ENCODE data around the gene ZDHHC13.

ZDHHC13 gene

DNA sequence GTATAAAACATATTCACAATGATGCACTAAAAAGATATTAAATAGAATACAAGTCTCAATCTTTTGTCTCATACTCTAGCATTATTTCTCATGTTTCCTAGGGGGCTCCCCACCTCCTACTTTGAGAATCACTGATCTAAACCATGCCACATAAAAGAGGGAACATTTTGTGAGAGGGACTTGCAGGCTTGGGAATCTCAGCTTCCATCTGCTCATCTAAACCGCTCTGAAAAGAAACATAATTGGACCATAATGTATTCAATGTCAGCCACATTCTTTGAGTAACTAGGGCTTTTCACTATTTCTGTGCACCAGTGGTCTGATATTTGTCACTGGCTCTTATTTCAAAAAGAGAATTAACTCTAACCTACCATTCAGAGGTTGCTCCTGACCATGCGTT, 91.2 kb downstream of the ZDHHC13 start:
- in situ Hi-C loops (cut with MboI; ENCODE audit: low sequenced_read_pairs, unreplicated experiment), result no loop called here
- no peak for DNase-seq (ENCODE audit: low spot score)

DNA sequence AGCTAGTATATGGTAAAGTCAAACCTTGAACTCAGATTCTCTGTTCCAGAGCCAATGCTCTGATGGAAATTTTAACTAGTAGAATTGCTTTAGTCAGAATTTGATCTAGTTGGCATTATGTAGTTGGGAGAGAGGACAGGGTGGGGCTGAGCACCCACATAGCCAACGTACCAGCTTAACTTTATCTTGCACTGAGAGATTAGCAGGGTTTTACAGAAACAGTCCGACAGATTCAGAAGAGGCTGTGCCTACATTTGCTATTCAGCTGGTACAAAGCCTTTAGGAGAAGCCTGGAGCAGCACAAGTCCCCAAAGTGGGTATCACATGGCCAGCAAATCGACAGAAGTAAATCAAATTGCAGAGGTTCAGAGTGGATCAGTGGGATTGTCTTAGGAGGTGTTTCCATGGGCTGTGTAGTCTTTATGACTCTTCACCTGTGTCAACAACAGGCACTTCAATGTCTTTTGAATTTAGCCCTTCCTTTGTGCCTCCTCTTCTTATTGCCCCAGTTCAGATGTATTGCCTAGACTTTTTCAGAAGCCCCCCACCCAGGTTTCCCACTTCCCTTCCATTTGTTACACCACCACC, 92.1 kb downstream of the ZDHHC13 start:
- TF ChIP-seq, protein P1, sequence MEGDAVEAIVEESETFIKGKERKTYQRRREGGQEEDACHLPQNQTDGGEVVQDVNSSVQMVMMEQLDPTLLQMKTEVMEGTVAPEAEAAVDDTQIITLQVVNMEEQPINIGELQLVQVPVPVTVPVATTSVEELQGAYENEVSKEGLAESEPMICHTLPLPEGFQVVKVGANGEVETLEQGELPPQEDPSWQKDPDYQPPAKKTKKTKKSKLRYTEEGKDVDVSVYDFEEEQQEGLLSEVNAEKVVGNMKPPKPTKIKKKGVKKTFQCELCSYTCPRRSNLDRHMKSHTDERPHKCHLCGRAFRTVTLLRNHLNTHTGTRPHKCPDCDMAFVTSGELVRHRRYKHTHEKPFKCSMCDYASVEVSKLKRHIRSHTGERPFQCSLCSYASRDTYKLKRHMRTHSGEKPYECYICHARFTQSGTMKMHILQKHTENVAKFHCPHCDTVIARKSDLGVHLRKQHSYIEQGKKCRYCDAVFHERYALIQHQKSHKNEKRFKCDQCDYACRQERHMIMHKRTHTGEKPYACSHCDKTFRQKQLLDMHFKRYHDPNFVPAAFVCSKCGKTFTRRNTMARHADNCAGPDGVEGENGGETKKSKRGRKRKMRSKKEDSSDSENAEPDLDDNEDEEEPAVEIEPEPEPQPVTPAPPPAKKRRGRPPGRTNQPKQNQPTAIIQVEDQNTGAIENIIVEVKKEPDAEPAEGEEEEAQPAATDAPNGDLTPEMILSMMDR (IDR thresholded peaks at IDR 0.05; ENCODE audit: borderline replicate concordance, control extremely low read depth, extremely low read depth, insufficient read depth, missing control alignments), result no peak
- in situ Hi-C loops (cut with MboI; ENCODE audit: low sequenced_read_pairs, unreplicated experiment), result no loop called here

More for the DNA sequence above, 91.2 kb downstream of the ZDHHC13 start:
- TF ChIP-seq, protein P1 (IDR thresholded peaks at IDR 0.05; ENCODE audit: borderline replicate concordance, control extremely low read depth, extremely low read depth, insufficient read depth, missing control alignments), result no peak

DNA sequence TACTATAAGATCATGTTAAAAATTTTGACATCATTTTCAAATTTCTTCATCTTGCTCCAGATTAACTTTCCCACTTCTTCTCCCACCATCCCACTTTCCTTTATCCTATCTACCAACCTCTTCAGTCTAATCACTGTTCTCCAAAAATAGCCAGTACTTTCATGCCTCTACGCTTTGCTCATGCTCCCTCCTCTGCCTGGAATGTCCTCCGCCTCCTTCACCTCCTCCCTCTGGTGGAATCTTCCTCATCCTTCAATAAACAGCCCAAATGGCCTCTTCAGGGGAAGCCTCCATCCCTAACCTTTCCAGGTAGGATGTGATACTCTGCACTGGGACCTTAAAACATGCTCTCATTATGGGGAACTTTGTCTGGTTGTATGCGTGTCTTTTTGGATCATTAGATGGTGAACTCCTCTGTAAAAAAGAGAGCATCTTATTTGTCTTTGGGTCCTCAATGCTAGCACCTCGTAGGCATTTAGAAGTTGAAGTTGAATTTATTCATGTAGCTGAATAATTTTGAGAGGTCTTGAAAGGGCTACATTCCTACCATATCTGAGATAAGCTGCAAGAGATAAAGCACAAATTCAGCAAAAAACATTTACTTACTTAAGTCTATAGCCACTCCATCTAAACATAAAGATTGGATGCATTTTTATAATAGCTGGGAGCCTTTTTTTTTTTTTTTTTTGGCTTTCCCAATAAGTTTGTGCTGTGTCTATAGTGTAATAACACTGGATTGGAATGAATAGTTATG, 92.8 kb downstream of the ZDHHC13 start:
- in situ Hi-C loops (cut with MboI; ENCODE audit: low sequenced_read_pairs, unreplicated experiment), result no loop called here
- TF ChIP-seq, protein P1 (IDR thresholded peaks at IDR 0.05; ENCODE audit: borderline replicate concordance, control extremely low read depth, extremely low read depth, insufficient read depth, missing control alignments), result no peak
- DNase-seq (ENCODE audit: low spot score), result no peak

More for the DNA sequence above, 92.1 kb downstream of the ZDHHC13 start:
- DNase-seq (ENCODE audit: low spot score), result no peak

DNA sequence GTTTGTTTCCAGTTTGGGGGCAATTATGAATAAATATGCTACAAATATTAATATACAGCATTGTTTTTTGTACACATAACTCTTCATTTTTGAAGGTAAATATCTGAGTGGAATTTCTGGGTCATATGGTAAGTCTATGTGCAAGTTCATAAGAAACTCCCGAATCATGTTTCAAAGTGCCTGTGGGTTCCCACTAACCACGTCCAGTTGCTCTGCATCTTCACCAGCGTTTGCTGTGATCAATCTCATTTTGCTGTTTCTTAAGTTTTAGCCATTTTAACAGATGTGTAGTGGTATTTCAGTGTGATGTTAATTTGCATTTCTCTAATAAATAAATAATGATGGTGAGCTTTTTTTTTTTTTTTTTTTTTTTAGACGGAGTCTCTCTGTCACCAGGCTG, 99.1 kb downstream of the ZDHHC13 start:
- in situ Hi-C loops (cut with MboI; ENCODE audit: low sequenced_read_pairs, unreplicated experiment), result no loop called here
- DNase-seq (ENCODE audit: low spot score), result no peak
- TF ChIP-seq, protein P1 (IDR thresholded peaks at IDR 0.05; ENCODE audit: borderline replicate concordance, control extremely low read depth, extremely low read depth, insufficient read depth, missing control alignments), result no peak

DNA sequence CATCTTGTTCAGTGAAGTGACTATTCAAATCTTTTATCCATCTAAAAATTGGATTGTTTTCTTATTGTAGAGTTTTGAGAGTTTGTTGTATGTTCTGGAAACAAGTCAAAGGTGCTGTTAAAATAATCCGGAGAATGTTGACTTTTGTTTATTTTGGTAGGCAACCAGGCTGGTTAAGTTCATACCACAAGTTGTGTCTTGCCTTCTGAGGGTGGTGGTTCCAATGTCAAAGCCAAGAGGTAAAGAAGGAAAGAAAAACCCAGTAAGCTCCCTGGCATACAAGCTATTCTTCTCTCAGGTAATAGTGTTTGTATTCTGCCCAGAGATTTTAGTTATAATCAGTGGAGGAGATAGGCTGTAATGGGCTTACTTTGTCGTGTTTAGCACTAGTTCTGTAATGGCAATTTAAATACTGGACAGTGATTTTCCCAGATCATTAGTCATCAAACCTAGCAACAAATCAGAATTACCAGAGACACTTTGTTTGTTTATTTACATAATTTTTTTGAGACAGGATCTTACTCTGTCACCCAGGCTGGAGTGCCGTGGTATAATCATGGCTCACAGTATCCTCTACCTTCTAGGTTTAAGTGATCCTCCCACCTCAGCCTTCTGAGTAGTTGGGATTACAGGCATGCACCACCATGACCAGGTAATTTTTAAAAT, 99.9 kb downstream of the ZDHHC13 start:
- in situ Hi-C loops (cut with MboI; ENCODE audit: low sequenced_read_pairs, unreplicated experiment), result no loop called here
- no peak for DNase-seq (ENCODE audit: low spot score)
- TF ChIP-seq, protein P1 (IDR thresholded peaks at IDR 0.05; ENCODE audit: borderline replicate concordance, control extremely low read depth, extremely low read depth, insufficient read depth, missing control alignments), result no peak

DNA sequence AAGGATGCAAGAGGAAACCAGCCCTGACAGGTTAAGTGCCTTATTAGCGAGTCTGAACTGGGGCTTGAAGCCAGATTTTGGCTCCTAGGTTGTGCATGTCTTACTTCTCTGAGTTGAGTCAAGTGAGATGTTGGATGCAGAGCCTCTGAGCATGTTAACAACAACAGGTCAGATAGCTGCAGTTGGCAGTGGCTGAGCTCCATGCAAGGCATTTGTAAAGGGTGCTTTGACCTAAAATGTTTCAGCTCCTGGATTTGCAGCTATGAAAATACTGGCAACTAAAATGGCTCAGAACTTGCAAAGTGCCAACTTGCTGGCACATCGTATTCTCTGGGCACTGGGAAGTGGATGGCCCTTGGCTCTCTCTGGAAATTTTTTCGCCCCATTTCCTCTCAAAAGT, 101.2 kb downstream of the ZDHHC13 start:
- TF ChIP-seq, protein P1 (IDR thresholded peaks at IDR 0.05; ENCODE audit: borderline replicate concordance, control extremely low read depth, extremely low read depth, insufficient read depth, missing control alignments), result no peak
- DNase-seq (ENCODE audit: low spot score), result no peak
- in situ Hi-C loops (cut with MboI; ENCODE audit: low sequenced_read_pairs, unreplicated experiment), result no loop called here

Measured in GM13976 (cell line).